ENCODE data around the gene SLAMF9.

Gene SLAMF9

GRCh38 chr1:159964144-159964543, 10.1 kb upstream of the SLAMF9 start:
- TF ChIP-seq CTCF (conservative IDR thresholded peaks at IDR 0.05), result no peak
- no peak overlapping the region for H3K27ac ChIP-seq

- H3K27ac ChIP-seq, result no peak overlapping the region
- no peak for TF ChIP-seq CTCF (conservative IDR thresholded peaks at IDR 0.05)
Measured at GRCh38 chr1:159962176-159962575, 8.1 kb upstream of the SLAMF9 start.

GRCh38 chr1:159961636-159962035, 7.6 kb upstream of the SLAMF9 start:
- no peak for TF ChIP-seq CTCF (conservative IDR thresholded peaks at IDR 0.05)
- no peak overlapping the region for H3K27ac ChIP-seq

GRCh38 chr1:159960721-159961381, 6.8 kb upstream of the SLAMF9 start:
- H3K27ac ChIP-seq, result no peak overlapping the region

GRCh38 chr1:159959451-159959850, 5.4 kb upstream of the SLAMF9 start:
- TF ChIP-seq CTCF (conservative IDR thresholded peaks at IDR 0.05), result no peak
- no peak overlapping the region for H3K27ac ChIP-seq

More at GRCh38 chr1:159960721-159961381, 6.8 kb upstream of the SLAMF9 start:
- no peak for TF ChIP-seq CTCF (conservative IDR thresholded peaks at IDR 0.05)

- TF ChIP-seq CTCF (conservative IDR thresholded peaks at IDR 0.05), result no peak
- H3K27ac ChIP-seq, result peak overlapping the region; percentile 81
Measured at GRCh38 chr1:159958719-159959380, 4.8 kb upstream of the SLAMF9 start.

- no peak for TF ChIP-seq CTCF (conservative IDR thresholded peaks at IDR 0.05)
- H3K27ac ChIP-seq, result peak overlapping the region; percentile 81
Measured at GRCh38 chr1:159957824-159958268, 3.8 kb upstream of the SLAMF9 start.

Data from VCaP (cell line).